Vagina (tissue), 2 donors: ENCODE data around the gene SLC25A25. TPM values are rescaled to one million over a fixed set of nuclear protein-coding genes. Genes with fewer than 3 reads are reported as not detected.
"Not testable (repeated sequence)": the region's sequence is repeated elsewhere in the genome, so short reads cannot be mapped to it uniquely, and the experiment has no call there.

Source experiments
- DNase-seq, 2 donors: peaks; one replicate each; pipeline ENCODE4 v3.0.0-alpha.2; 2017; ENCODE audit errors: extremely low spot score in 2 of 2
- H3K27ac ChIP-seq: fragments of 200-600 bp; sonication (generic); one replicate; pipeline ENCODE4 v1.5.1; 2019
- H3K27me3 ChIP-seq: fragments of 200-600 bp; sonication (generic); one replicate; pipeline ENCODE4 v1.5.1; 2019
- H3K36me3 ChIP-seq, 2 donors: fragments of 200-600 bp; sonication (generic); one replicate each; pipeline ENCODE4 v1.5.1; 2017 to 2019
- H3K4me1 ChIP-seq: fragments of 200-600 bp; sonication (generic); one replicate; pipeline ENCODE4 v1.5.1; 2019
- H3K4me3 ChIP-seq, 2 donors: fragments of 200-600 bp; sonication (generic); 1 replicate in 1 of 2; 2 replicates in 1 of 2; pipeline ENCODE4 v1.5.1; 2016 to 2019
- H3K9me3 ChIP-seq: fragments of 200-600 bp; sonication (generic); one replicate; pipeline ENCODE4 v1.5.1; 2019
- POLR2A ChIP-seq, 2 donors: fragments of 450-650 bp; IDR thresholded peaks; one replicate each; pipeline ENCODE4 v1.6.1; 2017; ENCODE audit warnings: antibody characterized with exemption in 2 of 2, mild to moderate bottlenecking in 2 of 2, moderate library complexity in 2 of 2
- POLR2AphosphoS5 ChIP-seq, 2 donors: sonication (generic); formaldehyde crosslinking; IDR thresholded peaks; one replicate each; pipeline ENCODE4 v1.9.0; 2017; ENCODE audit warnings: antibody characterized with exemption in 2 of 2, mild to moderate bottlenecking in 2 of 2, low read depth in 1 of 2; ENCODE audit not compliant: insufficient read depth in 1 of 2
- intact Hi-C: fragments of 100-400 bp; cut with DNase I; formaldehyde crosslinking; loops from one replicate; pipeline ENCODE4 v1.15.1; 2023
- total RNA-seq: library from RNA; depleted of rRNA; stranded (reverse); fragments of >200 nt; gene quantifications from one replicate; pipeline ENCODE4 v1.2.3, GENCODE V29; 2016
- TF ChIP-seq, protein P1 (sequence below), 3 experiments: fragments of 450-650 bp in 2 of 3; fragments of 200-600 bp in 1 of 3; sonication (generic) in 1 of 3; IDR thresholded peaks; one replicate each; pipeline ENCODE4 v1.5.1; 2017 to 2019; ENCODE audit warnings: antibody characterized with exemption in 3 of 3, mild to moderate bottlenecking in 2 of 3, moderate library complexity in 2 of 3

Gene SLC25A25
- total RNA-seq, 1 donor from 2014 or later = 44.4 TPM

DNA sequence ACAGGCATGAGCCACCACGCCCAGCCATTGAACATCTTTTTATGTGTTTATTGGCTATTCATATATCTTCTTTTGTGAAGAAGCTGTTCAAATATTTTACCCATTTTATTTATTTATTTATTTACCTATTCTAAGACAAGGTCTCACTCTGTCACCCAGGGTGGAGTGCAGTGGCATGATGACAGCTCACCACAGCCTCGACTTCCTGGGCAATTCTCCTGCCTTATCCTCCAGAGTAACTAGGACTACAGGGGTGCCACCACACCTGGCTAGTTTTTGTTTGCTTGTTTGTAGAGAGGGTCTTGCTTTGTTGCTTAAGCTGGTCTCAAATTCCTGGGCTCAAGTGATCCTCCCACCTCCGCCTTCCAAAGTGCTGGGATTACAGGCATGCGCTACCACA, 34.4 kb upstream of the SLC25A25 start:
- Histone ChIP-seq H3K4me3 (no peak overlapping the region), H3K27ac (no peak overlapping the region), H3K4me1 (peaks cover 6% of the 10 kb centered on the region), H3K27me3 (no peaks in the 10 kb centered on the region), H3K9me3 (no peaks in the 10 kb centered on the region), H3K36me3 (no peaks in the 10 kb centered on the region)
- intact Hi-C loops = no loop called here
- TF ChIP-seq, protein P1, sequence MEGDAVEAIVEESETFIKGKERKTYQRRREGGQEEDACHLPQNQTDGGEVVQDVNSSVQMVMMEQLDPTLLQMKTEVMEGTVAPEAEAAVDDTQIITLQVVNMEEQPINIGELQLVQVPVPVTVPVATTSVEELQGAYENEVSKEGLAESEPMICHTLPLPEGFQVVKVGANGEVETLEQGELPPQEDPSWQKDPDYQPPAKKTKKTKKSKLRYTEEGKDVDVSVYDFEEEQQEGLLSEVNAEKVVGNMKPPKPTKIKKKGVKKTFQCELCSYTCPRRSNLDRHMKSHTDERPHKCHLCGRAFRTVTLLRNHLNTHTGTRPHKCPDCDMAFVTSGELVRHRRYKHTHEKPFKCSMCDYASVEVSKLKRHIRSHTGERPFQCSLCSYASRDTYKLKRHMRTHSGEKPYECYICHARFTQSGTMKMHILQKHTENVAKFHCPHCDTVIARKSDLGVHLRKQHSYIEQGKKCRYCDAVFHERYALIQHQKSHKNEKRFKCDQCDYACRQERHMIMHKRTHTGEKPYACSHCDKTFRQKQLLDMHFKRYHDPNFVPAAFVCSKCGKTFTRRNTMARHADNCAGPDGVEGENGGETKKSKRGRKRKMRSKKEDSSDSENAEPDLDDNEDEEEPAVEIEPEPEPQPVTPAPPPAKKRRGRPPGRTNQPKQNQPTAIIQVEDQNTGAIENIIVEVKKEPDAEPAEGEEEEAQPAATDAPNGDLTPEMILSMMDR (IDR thresholded peaks at IDR 0.05) = no peak
- TF ChIP-seq POLR2AphosphoS5 (IDR thresholded peaks at IDR 0.05; ENCODE audit: insufficient read depth in 1 of 2, low read depth in 1 of 2) = no peak
- TF ChIP-seq POLR2A (IDR thresholded peaks at IDR 0.05) = no peak
- no peak for DNase-seq

DNA sequence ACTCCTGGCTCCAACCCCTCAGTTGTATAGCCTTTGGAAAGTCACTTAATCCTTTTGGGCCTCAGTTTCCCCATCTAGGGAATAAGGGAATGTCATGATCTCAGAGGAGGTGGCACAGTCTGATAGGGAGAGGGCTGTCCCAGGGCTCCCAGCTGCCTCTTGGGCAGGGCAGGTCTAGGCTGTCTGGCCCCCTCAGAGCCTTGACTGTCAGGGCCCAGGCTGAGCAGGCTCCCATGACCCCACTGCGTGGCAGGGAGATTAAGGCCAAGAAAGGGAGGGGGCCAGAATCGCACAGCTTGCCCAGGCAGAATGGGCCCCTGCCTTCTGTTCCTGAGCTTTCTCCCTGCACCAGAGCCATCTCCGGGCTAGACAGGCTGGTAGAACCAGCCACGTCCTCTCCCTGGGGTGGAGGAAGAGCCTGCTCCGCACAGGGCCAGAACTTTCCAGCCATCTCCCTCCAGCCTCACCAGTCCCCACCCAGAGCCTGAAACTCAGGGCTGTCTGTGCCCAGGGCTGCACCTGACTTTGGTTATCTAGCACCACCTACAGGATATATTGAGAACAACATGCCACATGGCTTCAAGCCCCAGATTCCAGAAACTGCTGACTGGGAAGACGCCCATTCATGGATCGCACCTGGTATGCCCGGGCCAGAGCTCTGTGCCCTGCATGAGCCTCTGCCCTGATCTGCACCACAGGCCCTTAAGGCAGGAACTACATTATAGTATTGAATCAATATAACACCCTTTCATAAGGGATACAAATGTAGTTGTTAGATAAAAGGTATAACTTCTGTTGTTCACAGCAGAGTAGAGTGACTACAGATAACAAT, 33.0 kb upstream of the SLC25A25 start:
- Histone ChIP-seq H3K4me1 (peaks cover 6% of the 10 kb centered on the region), H3K27me3 (no peaks in the 10 kb centered on the region), H3K36me3 (no peaks in the 10 kb centered on the region), H3K4me3 (no peak overlapping the region), H3K27ac (peak overlapping the region; percentile 54), H3K9me3 (no peaks in the 10 kb centered on the region)
- peak; percentile 60 to 81 for TF ChIP-seq POLR2AphosphoS5 (IDR thresholded peaks at IDR 0.05; ENCODE audit: insufficient read depth in 1 of 2, low read depth in 1 of 2)
- TF ChIP-seq, protein P1 (IDR thresholded peaks at IDR 0.05) = peak; percentile 87 to 97 (median 93)
- no peak for TF ChIP-seq POLR2A (IDR thresholded peaks at IDR 0.05)
- DNase-seq = no peak
- intact Hi-C loops = loop anchor here (5.0 kb wide), 1 partner anchor 93 kb away; no protein-coding TSS in a partner anchor

DNA sequence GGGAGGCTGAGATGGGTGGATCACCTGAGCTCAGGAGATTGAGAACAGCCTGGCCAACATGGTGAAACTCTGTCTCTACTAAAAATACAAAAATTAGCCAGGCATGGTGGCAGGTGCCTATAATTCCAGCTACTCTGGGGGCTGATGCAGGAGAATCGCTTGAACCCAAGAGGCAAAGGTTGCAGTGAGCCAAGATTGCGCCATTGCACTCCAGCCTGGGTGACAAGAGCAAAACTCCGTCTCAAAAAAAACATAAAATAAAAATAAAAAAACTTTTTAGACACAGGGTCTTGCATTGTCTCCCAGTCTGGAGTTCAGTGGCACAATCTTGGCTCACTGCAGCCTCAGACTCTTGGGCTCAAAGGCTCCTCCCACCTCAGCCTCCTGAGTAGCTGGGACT, 31.5 kb upstream of the SLC25A25 start:
- not testable (repeated sequence) for H3K27me3 ChIP-seq, H3K4me3 ChIP-seq, H3K36me3 ChIP-seq, DNase-seq, H3K9me3 ChIP-seq, H3K27ac ChIP-seq, H3K4me1 ChIP-seq
- intact Hi-C loops = loop anchor here (5.0 kb wide), 1 partner anchor 94 kb away; no protein-coding TSS in a partner anchor

DNA sequence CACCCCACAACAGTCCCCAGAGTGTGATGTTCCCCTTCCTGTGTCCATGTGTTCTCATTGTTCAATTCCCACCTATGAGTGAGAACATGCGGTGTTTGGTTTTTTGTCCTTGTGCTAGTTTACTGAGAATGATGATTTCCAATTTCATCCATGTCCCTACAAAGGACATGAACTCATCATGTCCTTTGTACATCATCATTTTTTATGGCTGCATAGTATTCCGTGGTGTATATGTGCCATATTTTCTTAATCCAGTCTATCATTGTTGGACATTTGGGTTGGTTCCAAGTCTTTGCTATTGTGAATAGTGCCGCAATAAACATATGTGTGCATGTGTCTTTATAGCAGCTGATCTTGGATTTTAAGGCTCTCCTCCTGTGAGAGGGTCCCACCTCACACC, 27.2 kb upstream of the SLC25A25 start:
- H3K9me3 ChIP-seq, DNase-seq, H3K27me3 ChIP-seq, H3K4me1 ChIP-seq, H3K36me3 ChIP-seq, H3K4me3 ChIP-seq, H3K27ac ChIP-seq: not testable (repeated sequence)
- intact Hi-C loops = loop anchor here (5.0 kb wide), 1 partner anchor 77 kb away; no protein-coding TSS in a partner anchor

DNA sequence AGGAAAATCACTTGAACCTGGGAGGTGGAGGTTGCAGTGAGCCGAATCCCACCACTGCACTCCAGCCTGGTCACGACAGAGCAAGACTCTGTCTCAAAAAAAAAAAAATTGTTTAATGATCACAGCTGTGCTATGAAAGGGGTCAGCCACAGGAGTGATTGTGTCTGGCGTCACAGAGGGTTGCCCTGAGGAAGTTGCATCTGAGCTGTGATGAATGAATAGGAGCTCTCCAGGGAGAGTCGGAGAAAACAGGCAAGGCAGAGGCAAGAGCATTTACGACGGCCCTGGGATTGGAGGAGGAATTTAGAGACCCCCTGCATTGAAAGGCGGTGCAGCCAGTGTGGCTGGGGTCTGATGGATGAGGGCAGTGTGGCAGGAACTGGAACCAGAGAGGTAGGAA, 26.0 kb upstream of the SLC25A25 start:
- Histone ChIP-seq H3K9me3 (no peaks in the 10 kb centered on the region), H3K27ac (no peak overlapping the region), H3K4me3 (no peak overlapping the region), H3K36me3 (no peaks in the 10 kb centered on the region), H3K4me1 (peaks cover 16% of the 10 kb centered on the region), H3K27me3 (no peaks in the 10 kb centered on the region)
- intact Hi-C loops = loop anchor here (5.0 kb wide), 1 partner anchor 75 kb away; no protein-coding TSS in a partner anchor
- no peak for DNase-seq
- TF ChIP-seq, protein P1 (IDR thresholded peaks at IDR 0.05) = no peak
- no peak for TF ChIP-seq POLR2AphosphoS5 (IDR thresholded peaks at IDR 0.05; ENCODE audit: insufficient read depth in 1 of 2, low read depth in 1 of 2)
- TF ChIP-seq POLR2A (IDR thresholded peaks at IDR 0.05) = no peak

DNA sequence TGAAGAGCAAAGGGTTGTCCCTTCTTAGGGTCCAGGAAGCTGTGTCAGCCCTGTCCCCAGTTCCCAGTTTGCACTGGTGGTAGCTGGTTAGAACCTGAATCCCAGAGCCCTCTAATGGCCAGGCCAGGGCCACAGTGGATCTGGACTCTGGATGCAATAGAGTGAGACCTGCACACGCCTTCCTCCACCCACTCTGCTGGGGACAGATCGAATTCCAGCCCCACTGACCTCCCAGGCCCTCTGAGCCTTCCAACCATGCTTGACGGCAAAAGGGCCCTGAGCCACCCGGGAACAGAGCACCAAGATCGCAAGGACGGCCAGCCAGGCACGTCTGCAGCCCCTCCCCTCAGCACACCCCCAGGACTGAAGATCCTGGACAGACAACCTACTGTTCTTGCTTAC, 24.6 kb upstream of the SLC25A25 start:
- H3K9me3 ChIP-seq = no peaks in the 10 kb centered on the region
- intact Hi-C loops = loop anchor here (5.0 kb wide), 1 partner anchor 74 kb away; no protein-coding TSS in a partner anchor
- H3K4me1 ChIP-seq = peaks cover 23% of the 10 kb centered on the region
- H3K36me3 ChIP-seq = no peaks in the 10 kb centered on the region
- no peak for DNase-seq
- no peak overlapping the region for H3K4me3 ChIP-seq
- H3K27me3 ChIP-seq = no peaks in the 10 kb centered on the region
- peak overlapping the region; percentile 21 for H3K27ac ChIP-seq
- TF ChIP-seq POLR2AphosphoS5 (IDR thresholded peaks at IDR 0.05; ENCODE audit: insufficient read depth in 1 of 2, low read depth in 1 of 2) = no peak
- TF ChIP-seq, protein P1 (IDR thresholded peaks at IDR 0.05) = no peak
- no peak for TF ChIP-seq POLR2A (IDR thresholded peaks at IDR 0.05)

DNA sequence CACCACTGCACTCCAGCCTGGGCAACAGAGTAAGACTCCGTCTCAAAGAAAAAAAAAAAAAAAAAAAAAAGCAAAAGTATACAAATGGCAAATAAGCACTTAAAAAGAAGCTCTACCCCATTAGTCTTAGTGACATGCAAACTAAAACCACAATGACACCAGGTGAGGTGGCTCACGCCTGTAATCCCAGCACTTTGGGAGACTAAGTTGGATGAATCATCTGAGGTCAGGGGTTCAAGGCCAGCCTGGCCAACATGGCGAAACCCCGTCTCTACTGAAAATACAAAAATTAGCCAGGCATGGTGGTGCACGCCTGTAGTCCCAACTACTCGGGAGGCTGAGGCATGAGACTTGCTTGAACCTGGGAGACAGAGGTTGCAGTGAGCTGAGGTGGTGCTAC, 22.6 kb upstream of the SLC25A25 start:
- H3K4me3 ChIP-seq, H3K36me3 ChIP-seq, H3K9me3 ChIP-seq, intact Hi-C loops, H3K27me3 ChIP-seq, DNase-seq: not testable (repeated sequence)
- peak overlapping the region; percentile 71 for H3K27ac ChIP-seq
- H3K4me1 ChIP-seq = peaks cover 35% of the 10 kb centered on the region
